ENCODE data around the gene LINGO4. TPM values are rescaled to one million over a fixed set of nuclear protein-coding genes. Genes with fewer than 3 reads are reported as not detected.

LINGO4 gene
- total and polyA plus RNA-seq, 4 donors = 0.05 to 0.40 (median 0.12) TPM; not detected in 1

DNA sequence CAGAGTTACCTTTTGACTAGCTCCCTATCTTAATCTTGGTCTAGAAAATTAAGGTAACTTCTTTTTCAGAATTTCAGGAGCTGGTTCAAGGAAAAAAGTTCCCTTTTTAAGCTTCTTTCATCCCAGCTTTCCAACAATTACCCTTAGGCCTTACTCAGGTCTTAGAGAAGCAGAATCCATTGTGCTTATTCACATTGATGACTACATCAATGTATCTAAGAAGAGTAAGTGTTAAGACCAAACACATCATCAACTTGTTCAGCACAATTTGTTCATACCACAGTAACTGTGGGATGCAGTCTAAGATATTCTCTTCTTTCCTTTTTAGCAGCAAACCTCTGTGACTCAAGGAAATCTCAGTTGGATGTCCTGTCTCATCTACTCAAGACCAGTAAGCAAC, 46.0 kb downstream of the LINGO4 start:
- Histone ChIP-seq H3K9me3 (ENCODE audit: control insufficient read depth in 4 of 4, insufficient read depth in 3 of 4, low read length in 3 of 4) (no peaks in the 10 kb centered on the region), H3K9ac (ENCODE audit: insufficient read depth in 1 of 2, low read length in 2 of 2) (no peak overlapping the region), H3K36me3 (ENCODE audit: control insufficient read depth in 4 of 4, insufficient read depth in 4 of 4, low read length in 4 of 4) (peaks cover 10 to 37% (median 17%) of the 10 kb centered on the region in 4 donors), H3K27me3 (ENCODE audit: control insufficient read depth in 3 of 3, insufficient read depth in 3 of 3, low read length in 2 of 3) (no peaks in the 10 kb centered on the region), H3K4me1 (ENCODE audit: control insufficient read depth in 5 of 5, insufficient read depth in 5 of 5, low read length in 5 of 5) (peaks cover 2 to 15% (median 5%) of the 10 kb centered on the region in 5 donors), H3K27ac (ENCODE audit: low read depth in 1 of 2, low read length in 1 of 2) (no peak overlapping the region), H3K4me3 (no peak overlapping the region)
- no peak for DNase-seq
- TF ChIP-seq, protein P1, sequence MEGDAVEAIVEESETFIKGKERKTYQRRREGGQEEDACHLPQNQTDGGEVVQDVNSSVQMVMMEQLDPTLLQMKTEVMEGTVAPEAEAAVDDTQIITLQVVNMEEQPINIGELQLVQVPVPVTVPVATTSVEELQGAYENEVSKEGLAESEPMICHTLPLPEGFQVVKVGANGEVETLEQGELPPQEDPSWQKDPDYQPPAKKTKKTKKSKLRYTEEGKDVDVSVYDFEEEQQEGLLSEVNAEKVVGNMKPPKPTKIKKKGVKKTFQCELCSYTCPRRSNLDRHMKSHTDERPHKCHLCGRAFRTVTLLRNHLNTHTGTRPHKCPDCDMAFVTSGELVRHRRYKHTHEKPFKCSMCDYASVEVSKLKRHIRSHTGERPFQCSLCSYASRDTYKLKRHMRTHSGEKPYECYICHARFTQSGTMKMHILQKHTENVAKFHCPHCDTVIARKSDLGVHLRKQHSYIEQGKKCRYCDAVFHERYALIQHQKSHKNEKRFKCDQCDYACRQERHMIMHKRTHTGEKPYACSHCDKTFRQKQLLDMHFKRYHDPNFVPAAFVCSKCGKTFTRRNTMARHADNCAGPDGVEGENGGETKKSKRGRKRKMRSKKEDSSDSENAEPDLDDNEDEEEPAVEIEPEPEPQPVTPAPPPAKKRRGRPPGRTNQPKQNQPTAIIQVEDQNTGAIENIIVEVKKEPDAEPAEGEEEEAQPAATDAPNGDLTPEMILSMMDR (IDR thresholded peaks at IDR 0.05; ENCODE audit: control extremely low read depth, extremely low read depth) = no peak
- no peak for ATAC-seq (ENCODE audit: insufficient read depth, low FRiP score)

- no peak overlapping the region for H3K4me3 ChIP-seq
- no peak overlapping the region for H3K27ac ChIP-seq (ENCODE audit: low read depth in 1 of 2, low read length in 1 of 2)
- H3K4me1 ChIP-seq (ENCODE audit: control insufficient read depth in 5 of 5, insufficient read depth in 5 of 5, low read length in 5 of 5) = no peaks in the 10 kb centered on the region
- DNase-seq (no peak), ATAC-seq (ENCODE audit: insufficient read depth, low FRiP score) (no peak)
- TF ChIP-seq, protein P1 (IDR thresholded peaks at IDR 0.05; ENCODE audit: control extremely low read depth, extremely low read depth) = no peak
- peaks cover 2 to 30% (median 13%) of the 10 kb centered on the region in 4 donors for H3K36me3 ChIP-seq (ENCODE audit: control insufficient read depth in 4 of 4, insufficient read depth in 4 of 4, low read length in 4 of 4)
- 71 to 91% methylated on average over 1 of the region's 1 CpG for WGBS, 2 donors
- H3K27me3 ChIP-seq (ENCODE audit: control insufficient read depth in 3 of 3, insufficient read depth in 3 of 3, low read length in 2 of 3) = no peaks in the 10 kb centered on the region
- H3K9ac ChIP-seq (ENCODE audit: insufficient read depth in 1 of 2, low read length in 2 of 2) = no peak overlapping the region
- no peaks in the 10 kb centered on the region for H3K9me3 ChIP-seq (ENCODE audit: control insufficient read depth in 4 of 4, insufficient read depth in 3 of 4, low read length in 3 of 4)
Observed at GRCh38 chr1:151756291-151756690, 48.9 kb downstream of the LINGO4 start.

Small RNAs within 50 kb of the gene (small RNA-seq; reads per million reads assigned to genes)
- gene RF00019 (ENCODE audit: low replicate concordance) = not detected

Other genes starting within 250 kb of the LINGO4 start
- gene SNX27, start 193.4 kb downstream of the LINGO4 start, total RNA-seq = 10 to 100 TPM; 40.6 to 63.7 TPM
- 10 to 100 TPM; 12.1 to 12.3 TPM for gene SNX27, start 193.4 kb downstream of the LINGO4 start, polyA plus RNA-seq
- gene CELF3, start 88.6 kb downstream of the LINGO4 start, total RNA-seq = under 1 TPM; 0.09 to 0.31 TPM
- gene CELF3, start 88.6 kb downstream of the LINGO4 start, polyA plus RNA-seq = under 1 TPM; 0.06 to 0.11 TPM
- gene RIIAD1, start 83.9 kb downstream of the LINGO4 start, total RNA-seq = 10 to 100 TPM in 1 of 2 donors, 1 to 10 TPM in 1; 8.8 to 17.1 TPM
- gene RIIAD1, start 83.9 kb downstream of the LINGO4 start, polyA plus RNA-seq = 1 to 10 TPM; 8.6 to 9.3 TPM
- gene MRPL9, start 41.9 kb downstream of the LINGO4 start, total RNA-seq = 10 to 100 TPM; 55.6 to 55.7 TPM
- gene MRPL9, start 41.9 kb downstream of the LINGO4 start, polyA plus RNA-seq = 10 to 100 TPM; 51.0 to 68.1 TPM
- 10 to 100 TPM; 11.6 to 18.1 TPM for gene TDRKH, start 14.9 kb downstream of the LINGO4 start, total RNA-seq
- gene TDRKH, start 14.9 kb downstream of the LINGO4 start, polyA plus RNA-seq = 1 to 10 TPM; 5.6 to 6.1 TPM
- gene RORC, start 26.4 kb upstream of the LINGO4 start, total RNA-seq = 10 to 100 TPM; 10.9 to 24.7 TPM
- gene RORC, start 26.4 kb upstream of the LINGO4 start, polyA plus RNA-seq = 1 to 10 TPM; 7.6 to 8.4 TPM
- under 1 TPM in 1 of 2 donors, not detected in 1; 0.40 TPM for gene C2CD4D, start 34.4 kb upstream of the LINGO4 start, total RNA-seq
- under 1 TPM; 0.10 to 0.19 TPM for gene C2CD4D, start 34.4 kb upstream of the LINGO4 start, polyA plus RNA-seq
- not detected for gene THEM5, start 48.3 kb upstream of the LINGO4 start, total RNA-seq
- not detected for gene THEM5, start 48.3 kb upstream of the LINGO4 start, polyA plus RNA-seq
- gene THEM4, start 104.1 kb upstream of the LINGO4 start, total RNA-seq = 10 to 100 TPM; 11.5 to 15.6 TPM
- gene THEM4, start 104.1 kb upstream of the LINGO4 start, polyA plus RNA-seq = 10 to 100 TPM; 10.3 to 15.7 TPM
- gene S100A10, start 188.4 kb upstream of the LINGO4 start, total RNA-seq = 100 to 1,000 TPM; 205 to 801 TPM
- gene S100A10, start 188.4 kb upstream of the LINGO4 start, polyA plus RNA-seq = 1,000 to 10,000 TPM in 1 of 2 donors, 100 to 1,000 TPM in 1; 548 to 1,003 TPM
- 100 to 1,000 TPM in 1 of 2 donors, 10 to 100 TPM in 1; 69.4 to 610 TPM for gene S100A11, start 231.6 kb upstream of the LINGO4 start, total RNA-seq
- 1,000 to 10,000 TPM; 2,699 to 3,092 TPM for gene S100A11, start 231.6 kb upstream of the LINGO4 start, polyA plus RNA-seq

All from lung (tissue), 13 donors.